Astrocyte of the spinal cord (primary cell): ENCODE measurements around the gene REEP6.

Source experiments
- DNase-seq: peaks from one replicate; pipeline ENCODE4 v3.0.0; 2011; ENCODE audit warnings: low read depth, low spot score
- H3K4me3 ChIP-seq: 2 replicates; pipeline ENCODE4 v1.5.1; 2011; ENCODE audit warnings: low read depth, mild to moderate bottlenecking, low read length, moderate library complexity
- CTCF ChIP-seq: IDR thresholded peaks from 2 replicates; pipeline ENCODE4 v1.5.1; 2012; ENCODE audit warnings: low read depth, mild to moderate bottlenecking, low read length, inconsistent platforms
- in situ Hi-C: cut with HindIII; loops from 2 replicates; pipeline ENCODE4 v1.10.0; 2017; ENCODE audit warnings: low sequenced_read_pairs

Gene REEP6

GRCh38 chr19:1457031-1457739 lies 33.8 kb upstream of the REEP6 start:
- TF ChIP-seq CTCF = no peak
- no peak for DNase-seq
- in situ Hi-C loops = no loop called here
- H3K4me3 ChIP-seq = no peak overlapping the region

- in situ Hi-C loops = no loop called here
Measured at GRCh38 chr19:1457892-1458291, 33.1 kb upstream of the REEP6 start.

GRCh38 chr19:1459479-1459878 lies 31.5 kb upstream of the REEP6 start:
- no peak for DNase-seq
- in situ Hi-C loops = no loop called here
- no peak overlapping the region for H3K4me3 ChIP-seq
- TF ChIP-seq CTCF = no peak

More at GRCh38 chr19:1457892-1458291, 33.1 kb upstream of the REEP6 start:
- DNase-seq = no peak
- H3K4me3 ChIP-seq = no peak overlapping the region
- TF ChIP-seq CTCF = no peak

- no peak for DNase-seq
- in situ Hi-C loops = no loop called here
- TF ChIP-seq CTCF = no peak
- no peak overlapping the region for H3K4me3 ChIP-seq
Measured at GRCh38 chr19:1460033-1460995, 30.7 kb upstream of the REEP6 start.

- TF ChIP-seq CTCF = no peak
- DNase-seq = no peak
- in situ Hi-C loops = no loop called here
- H3K4me3 ChIP-seq = no peak overlapping the region
Measured at GRCh38 chr19:1461862-1462261, 29.1 kb upstream of the REEP6 start.

GRCh38 chr19:1465191-1466016 lies 25.6 kb upstream of the REEP6 start:
- DNase-seq = no peak
- TF ChIP-seq CTCF = peak; percentile 42
- no peak overlapping the region for H3K4me3 ChIP-seq
- in situ Hi-C loops = no loop called here
